ENCODE data around the gene COL5A1.

- TF ChIP-seq REST (IDR thresholded peaks at IDR 0.05; ENCODE audit: insufficient read depth in 1 of 2, low read depth in 2 of 2, low read length in 2 of 2) (no peak), POLR2AphosphoS5 (IDR thresholded peaks at IDR 0.05; ENCODE audit: low read depth, low read length) (no peak)
These were observed 176.5 kb downstream of the COL5A1 start for GRCh38 chr9:134818000-134818568.

Measured in PFSK-1 (cell line).